Activated CD4-positive, alpha-beta T cell treated with anti-CD3 and anti-CD28 coated beads for 36 hours (primary cell): ENCODE data around the gene GAS2. TPM values are rescaled to one million over a fixed set of nuclear protein-coding genes. Genes with fewer than 3 reads are reported as not detected.

Experiments
- ATAC-seq: fragments of 200-7000 bp; cut with Tn5 transposase; one replicate; pipeline ENCODE4 v1.10.0; 2021; ENCODE audit warnings: mild to moderate bottlenecking, moderate library complexity
- CTCF ChIA-PET: fragments of 350-600 bp; sonication (Branson Sonifier 250); formaldehyde crosslinking; loops from one replicate; lab custom pipeline; 2021; ENCODE audit warnings: antibody characterized with exemption; lab: Charles Lee
- POLR2A ChIA-PET: fragments of 350-600 bp; sonication (Branson Sonifier 250); formaldehyde crosslinking; loops from one replicate; lab custom pipeline; 2021; ENCODE audit warnings: antibody characterized with exemption, inconsistent platforms; lab: Charles Lee
- DNase-seq: peaks from one replicate; pipeline ENCODE4 v3.0.0-alpha.2; 2020
- H3K27ac Mint-ChIP-seq: one replicate; pipeline ENCODE4 v1.8.0; 2021; ENCODE audit warnings: mixed read lengths
- H3K27me3 Mint-ChIP-seq: one replicate; pipeline ENCODE4 v1.8.0; 2021; ENCODE audit warnings: mixed read lengths
- H3K36me3 Mint-ChIP-seq: one replicate; pipeline ENCODE4 v1.8.0; 2021; ENCODE audit warnings: low read depth, mixed read lengths
- H3K4me1 Mint-ChIP-seq: one replicate; pipeline ENCODE4 v1.8.0; 2021; ENCODE audit warnings: mixed read lengths
- H3K4me3 Mint-ChIP-seq: one replicate; pipeline ENCODE4 v1.8.0; 2021; ENCODE audit warnings: mild to moderate bottlenecking, moderate library complexity, mixed read lengths
- H3K9me3 Mint-ChIP-seq: one replicate; pipeline ENCODE4 v1.8.0; 2021; ENCODE audit warnings: low read depth, mixed read lengths
- intact Hi-C, 2 experiments: fragments of 100-400 bp; cut with DNase I in 1 of 2; cut with micrococcal nuclease in 1 of 2; formaldehyde crosslinking; loops; one replicate each; pipeline versions ENCODE4 v1.14.2 to v1.15.1; 2022 to 2024; cut with DNase I, micrococcal nuclease
- total RNA-seq, 2 experiments: library from RNA; stranded (reverse); gene quantifications; one replicate each; pipeline ENCODE4 v1.2.3, GENCODE V29; 2021

Gene GAS2
- total RNA-seq, 2 experiments from 2014 or later: 1.3 to 1.4 TPM

GRCh38 chr11:22703040-22703439, 36.6 kb downstream of the GAS2 start:
- H3K36me3 Mint-ChIP-seq: no peaks in the 10 kb centered on the region
- CTCF ChIA-PET: interaction anchor here (1.0 kb wide), 1 partner anchor 19 kb away, joined by 4 read pairs; no protein-coding TSS in a partner anchor
- H3K27ac Mint-ChIP-seq: peak overlapping the region; percentile 84

GRCh38 chr11:22703591-22703990, 37.2 kb downstream of the GAS2 start:
- H3K36me3 Mint-ChIP-seq: no peaks in the 10 kb centered on the region
- H3K4me1 Mint-ChIP-seq: peaks cover 22% of the 10 kb centered on the region
- ChIA-PET CTCF (interaction anchor here (1.0 kb wide), 1 partner anchor 19 kb away, joined by 4 read pairs; no protein-coding TSS in a partner anchor), POLR2A (no interaction called here)
- intact Hi-C loops: loop anchor here in 1 of 2 experiments (1.0 to 2.0 kb wide), 2 partner anchors 78 to 125 kb away; partner anchors contain the start of genes FANCF and SVIP
- no peaks in the 10 kb centered on the region for H3K9me3 Mint-ChIP-seq
- DNase-seq (no peak), ATAC-seq (peak; percentile 18)
- no peak overlapping the region for H3K27ac Mint-ChIP-seq
- peaks cover 4% of the 10 kb centered on the region for H3K27me3 Mint-ChIP-seq
- H3K4me3 Mint-ChIP-seq: no peak overlapping the region

More at GRCh38 chr11:22703040-22703439, 36.6 kb downstream of the GAS2 start:
- intact Hi-C loops: loop anchor here in 1 of 2 experiments (1.0 to 2.0 kb wide), 2 partner anchors 78 to 126 kb away; partner anchors contain the start of genes FANCF and SVIP
- H3K27me3 Mint-ChIP-seq: peaks cover 4% of the 10 kb centered on the region
- H3K4me1 Mint-ChIP-seq: peaks cover 22% of the 10 kb centered on the region
- ATAC-seq (peak; percentile 95), DNase-seq (peak; percentile 44)
- no peak overlapping the region for H3K4me3 Mint-ChIP-seq
- POLR2A ChIA-PET: no interaction called here
- H3K9me3 Mint-ChIP-seq: no peaks in the 10 kb centered on the region

GRCh38 chr11:22707119-22707899, 40.9 kb downstream of the GAS2 start:
- no peaks in the 10 kb centered on the region for H3K27me3 Mint-ChIP-seq
- H3K4me1 Mint-ChIP-seq: peaks cover 15% of the 10 kb centered on the region
- H3K27ac Mint-ChIP-seq: no peak overlapping the region
- no peaks in the 10 kb centered on the region for H3K9me3 Mint-ChIP-seq
- POLR2A ChIA-PET: no interaction called here
- ATAC-seq (no peak), DNase-seq (no peak)
- H3K4me3 Mint-ChIP-seq: no peak overlapping the region
- CTCF ChIA-PET: no interaction called here
- intact Hi-C loops: no loop called here
- H3K36me3 Mint-ChIP-seq: no peaks in the 10 kb centered on the region

- H3K27me3 Mint-ChIP-seq: no peaks in the 10 kb centered on the region
- H3K4me1 Mint-ChIP-seq: no peaks in the 10 kb centered on the region
- H3K4me3 Mint-ChIP-seq: no peak overlapping the region
- ATAC-seq: no peak
- H3K36me3 Mint-ChIP-seq: no peaks in the 10 kb centered on the region
- no peak overlapping the region for H3K27ac Mint-ChIP-seq
- intact Hi-C loops: no loop called here
- POLR2A ChIA-PET: interaction anchor here (0.6 kb wide), 1 partner anchor 275 kb away, joined by 3 read pairs; no protein-coding TSS in a partner anchor
- peaks cover 2% of the 10 kb centered on the region for H3K9me3 Mint-ChIP-seq
- CTCF ChIA-PET: no interaction called here
- DNase-seq: no peak
Measured at GRCh38 chr11:22711071-22711770, 44.8 kb downstream of the GAS2 start.

GRCh38 chr11:22711880-22712279, 45.5 kb downstream of the GAS2 start:
- CTCF ChIA-PET: no interaction called here
- DNase-seq: peak; percentile 28

GRCh38 chr11:22713336-22713735, 46.9 kb downstream of the GAS2 start:
- ChIA-PET POLR2A (no interaction called here), CTCF (no interaction called here)
- no peaks in the 10 kb centered on the region for H3K36me3 Mint-ChIP-seq
- ATAC-seq (no peak), DNase-seq (no peak)
- no peaks in the 10 kb centered on the region for H3K4me1 Mint-ChIP-seq
- peaks cover 2% of the 10 kb centered on the region for H3K9me3 Mint-ChIP-seq
- H3K27me3 Mint-ChIP-seq: no peaks in the 10 kb centered on the region
- intact Hi-C loops: no loop called here
- no peak overlapping the region for H3K4me3 Mint-ChIP-seq
- H3K27ac Mint-ChIP-seq: no peak overlapping the region

More at GRCh38 chr11:22711880-22712279, 45.5 kb downstream of the GAS2 start:
- Mint-ChIP-seq H3K4me3 (no peak overlapping the region), H3K27ac (no peak overlapping the region), H3K36me3 (no peaks in the 10 kb centered on the region), H3K4me1 (no peaks in the 10 kb centered on the region), H3K27me3 (no peaks in the 10 kb centered on the region), H3K9me3 (peaks cover 2% of the 10 kb centered on the region)
- POLR2A ChIA-PET: no interaction called here
- peak; percentile 33 for ATAC-seq
- intact Hi-C loops: no loop called here

GRCh38 chr11:22715971-22716370, 49.6 kb downstream of the GAS2 start:
- Mint-ChIP-seq H3K27me3 (no peaks in the 10 kb centered on the region), H3K9me3 (peaks cover 2% of the 10 kb centered on the region), H3K4me1 (no peaks in the 10 kb centered on the region), H3K27ac (no peak overlapping the region), H3K4me3 (no peak overlapping the region), H3K36me3 (no peaks in the 10 kb centered on the region)
- CTCF ChIA-PET: no interaction called here
- intact Hi-C loops: no loop called here
- no peak for DNase-seq
- no peak for ATAC-seq
- POLR2A ChIA-PET: no interaction called here

- Mint-ChIP-seq H3K4me3 (no peak overlapping the region), H3K9me3 (no peaks in the 10 kb centered on the region), H3K4me1 (no peaks in the 10 kb centered on the region), H3K27me3 (no peaks in the 10 kb centered on the region), H3K36me3 (no peaks in the 10 kb centered on the region), H3K27ac (no peak overlapping the region)
- ChIA-PET CTCF (no interaction called here), POLR2A (no interaction called here)
- DNase-seq: no peak
- intact Hi-C loops: no loop called here
- ATAC-seq: no peak
Measured at GRCh38 chr11:22720457-22720856, 54.0 kb downstream of the GAS2 start.

GRCh38 chr11:22723274-22723673, 56.9 kb downstream of the GAS2 start:
- DNase-seq (no peak), ATAC-seq (no peak)
- Mint-ChIP-seq H3K9me3 (no peaks in the 10 kb centered on the region), H3K4me3 (no peak overlapping the region), H3K4me1 (no peaks in the 10 kb centered on the region), H3K27me3 (no peaks in the 10 kb centered on the region), H3K27ac (no peak overlapping the region), H3K36me3 (no peaks in the 10 kb centered on the region)
- POLR2A ChIA-PET: no interaction called here
- intact Hi-C loops: no loop called here
- CTCF ChIA-PET: interaction anchor here (1.0 to 1.4 kb wide), 2 partner anchors 10 to 20 kb away, joined by 3 to 4 read pairs; no protein-coding TSS in a partner anchor

- intact Hi-C loops: no loop called here
- ATAC-seq (no peak), DNase-seq (no peak)
- Mint-ChIP-seq H3K9me3 (no peaks in the 10 kb centered on the region), H3K27me3 (no peaks in the 10 kb centered on the region), H3K4me3 (no peak overlapping the region), H3K27ac (no peak overlapping the region), H3K4me1 (no peaks in the 10 kb centered on the region), H3K36me3 (no peaks in the 10 kb centered on the region)
- POLR2A ChIA-PET: no interaction called here
- CTCF ChIA-PET: interaction anchor here (0.7 kb wide), 1 partner anchor 63 kb away, joined by 3 read pairs; no protein-coding TSS in a partner anchor
Measured at GRCh38 chr11:22725079-22725478, 58.7 kb downstream of the GAS2 start.

- ChIA-PET POLR2A (no interaction called here), CTCF (interaction anchor here (0.6 to 1.8 kb wide), 2 partner anchors 58 to 312 kb away, joined by 4 to 9 read pairs; no protein-coding TSS in a partner anchor)
- ATAC-seq: no peak
- Mint-ChIP-seq H3K36me3 (no peaks in the 10 kb centered on the region), H3K27me3 (no peaks in the 10 kb centered on the region), H3K4me1 (no peaks in the 10 kb centered on the region), H3K4me3 (no peak overlapping the region), H3K27ac (no peak overlapping the region), H3K9me3 (no peaks in the 10 kb centered on the region)
- intact Hi-C loops: loop anchor here in 1 of 2 experiments (2.0 kb wide), 1 partner anchor 394 kb away; no protein-coding TSS in a partner anchor
- no peak for DNase-seq
Measured at GRCh38 chr11:22728600-22729389, 62.4 kb downstream of the GAS2 start.
